GM18517 (cell line): Measurements from ENCODE around the gene NELL1.

Experiments used
- ATAC-seq: cut with Tn5 transposase; IDR thresholded peaks from one replicate; pipeline ENCODE4 v1.9.1; 2021; ENCODE audit warnings: mild to moderate bottlenecking, moderate library complexity; ENCODE audit not compliant: unreplicated experiment

NELL1 gene

GRCh38 chr11:21402274-21402673 is 732.9 kb downstream of the NELL1 start:
- no peak for ATAC-seq

- no peak for ATAC-seq
Measured at GRCh38 chr11:21403069-21403468, 733.7 kb downstream of the NELL1 start.

GRCh38 chr11:21405422-21405821 is 736.0 kb downstream of the NELL1 start:
- ATAC-seq, result no peak

GRCh38 chr11:21410513-21410912 is 741.1 kb downstream of the NELL1 start:
- ATAC-seq, result no peak

- ATAC-seq, result no peak
Measured at GRCh38 chr11:21411104-21411503, 741.7 kb downstream of the NELL1 start.

GRCh38 chr11:21411597-21411996 is 742.2 kb downstream of the NELL1 start:
- ATAC-seq, result no peak

GRCh38 chr11:21412652-21413383 is 743.4 kb downstream of the NELL1 start:
- ATAC-seq, result no peak

GRCh38 chr11:21414953-21415352 is 745.6 kb downstream of the NELL1 start:
- ATAC-seq, result no peak

- no peak for ATAC-seq
Measured at GRCh38 chr11:21415606-21416005, 746.2 kb downstream of the NELL1 start.

- no peak for ATAC-seq
Measured at GRCh38 chr11:21421711-21422329, 752.4 kb downstream of the NELL1 start.

- ATAC-seq, result no peak
Measured at GRCh38 chr11:21426931-21427330, 757.5 kb downstream of the NELL1 start.

- ATAC-seq, result no peak
Measured at GRCh38 chr11:21427726-21428125, 758.3 kb downstream of the NELL1 start.

- no peak for ATAC-seq
Measured at GRCh38 chr11:21428796-21429195, 759.4 kb downstream of the NELL1 start.

GRCh38 chr11:21429401-21429800 is 760.0 kb downstream of the NELL1 start:
- ATAC-seq, result no peak

- no peak for ATAC-seq
Measured at GRCh38 chr11:21430537-21430936, 761.2 kb downstream of the NELL1 start.

GRCh38 chr11:21446939-21447590 is 777.7 kb downstream of the NELL1 start:
- peak; percentile 54 for ATAC-seq

GRCh38 chr11:21447871-21448270 is 778.5 kb downstream of the NELL1 start:
- ATAC-seq, result no peak

GRCh38 chr11:21456186-21456585 is 786.8 kb downstream of the NELL1 start:
- no peak for ATAC-seq

GRCh38 chr11:21460082-21460481 is 790.7 kb downstream of the NELL1 start:
- no peak for ATAC-seq

GRCh38 chr11:21461701-21462100 is 792.3 kb downstream of the NELL1 start:
- no peak for ATAC-seq

GRCh38 chr11:21464601-21465193 is 795.3 kb downstream of the NELL1 start:
- ATAC-seq, result no peak

GRCh38 chr11:21465203-21465602 is 795.8 kb downstream of the NELL1 start:
- no peak for ATAC-seq
